DMS79 treated with DMSO at 0.1 percent for 48 hours (cell line): Measurements from ENCODE around the gene APOL5.
"Not testable (repeated sequence)": the region's sequence is repeated elsewhere in the genome, so short reads cannot be mapped to it uniquely, and the experiment has no call there.

Experiments
- DNase-seq: peaks from one replicate; lab custom pipeline; 2025; lab: John Stamatoyannopoulos, UW

Gene APOL5

GRCh38 chr22:35708917-35709316 lies 8.8 kb upstream of the APOL5 start:
- no peak for DNase-seq

- DNase-seq, result no peak
Measured at GRCh38 chr22:35711336-35711735, 6.3 kb upstream of the APOL5 start.

- DNase-seq, result no peak
Measured at GRCh38 chr22:35712672-35713071, 5.0 kb upstream of the APOL5 start.

GRCh38 chr22:35719212-35719875 lies 1.7 kb downstream of the APOL5 start:
- no peak for DNase-seq

GRCh38 chr22:35721960-35722359 lies 4.3 kb downstream of the APOL5 start:
- DNase-seq, result no peak

GRCh38 chr22:35725521-35725920 lies 7.8 kb downstream of the APOL5 start:
- no peak for DNase-seq

GRCh38 chr22:35726398-35726797 lies 8.7 kb downstream of the APOL5 start:
- no peak for DNase-seq

GRCh38 chr22:35726933-35727332 lies 9.3 kb downstream of the APOL5 start:
- no peak for DNase-seq

GRCh38 chr22:35727436-35727835 lies 9.8 kb downstream of the APOL5 start:
- DNase-seq, result no peak

GRCh38 chr22:35728639-35729308 lies 11.1 kb downstream of the APOL5 start:
- peak; percentile 19 for DNase-seq

GRCh38 chr22:35729309-35729698 lies 11.6 kb downstream of the APOL5 start:
- no peak for DNase-seq

- no peak for DNase-seq
Measured at GRCh38 chr22:35731321-35731720, 13.6 kb downstream of the APOL5 start.

GRCh38 chr22:35732116-35732515 lies 14.4 kb downstream of the APOL5 start:
- DNase-seq, result no peak

- DNase-seq, result no peak
Measured at GRCh38 chr22:35733036-35733435, 15.4 kb downstream of the APOL5 start.

- no peak for DNase-seq
Measured at GRCh38 chr22:35733791-35734516, 16.3 kb downstream of the APOL5 start.

GRCh38 chr22:35734517-35734827 lies 16.8 kb downstream of the APOL5 start:
- DNase-seq, result no peak

GRCh38 chr22:35735542-35735941 lies 17.9 kb downstream of the APOL5 start:
- no peak for DNase-seq

- DNase-seq, result no peak
Measured at GRCh38 chr22:35736166-35736565, 18.5 kb downstream of the APOL5 start.

- DNase-seq, result no peak
Measured at GRCh38 chr22:35736701-35737100, 19.0 kb downstream of the APOL5 start.

- not testable (repeated sequence) for DNase-seq
Measured at GRCh38 chr22:35737886-35738285, 20.2 kb downstream of the APOL5 start.

GRCh38 chr22:35739076-35739930 lies 21.6 kb downstream of the APOL5 start:
- DNase-seq, result no peak

- no peak for DNase-seq
Measured at GRCh38 chr22:35739931-35740380, 22.3 kb downstream of the APOL5 start.
